Diencephalon (tissue), 1 donor: ENCODE results near the gene GLE1. TPM values are rescaled to one million over a fixed set of nuclear protein-coding genes. Genes with fewer than 3 reads are reported as not detected.

Experiments used
- small RNA-seq: library from RNA; depleted of rRNA; stranded (forward); fragments of <200 nt; gene quantifications from one replicate; pipeline ENCODE3, GENCODE V24; 2014
- total RNA-seq: library from RNA; depleted of rRNA; stranded (reverse); fragments of >200 nt; gene quantifications from one replicate; pipeline ENCODE4 v1.2.3, GENCODE V29; 2014

GLE1 gene, protein sequence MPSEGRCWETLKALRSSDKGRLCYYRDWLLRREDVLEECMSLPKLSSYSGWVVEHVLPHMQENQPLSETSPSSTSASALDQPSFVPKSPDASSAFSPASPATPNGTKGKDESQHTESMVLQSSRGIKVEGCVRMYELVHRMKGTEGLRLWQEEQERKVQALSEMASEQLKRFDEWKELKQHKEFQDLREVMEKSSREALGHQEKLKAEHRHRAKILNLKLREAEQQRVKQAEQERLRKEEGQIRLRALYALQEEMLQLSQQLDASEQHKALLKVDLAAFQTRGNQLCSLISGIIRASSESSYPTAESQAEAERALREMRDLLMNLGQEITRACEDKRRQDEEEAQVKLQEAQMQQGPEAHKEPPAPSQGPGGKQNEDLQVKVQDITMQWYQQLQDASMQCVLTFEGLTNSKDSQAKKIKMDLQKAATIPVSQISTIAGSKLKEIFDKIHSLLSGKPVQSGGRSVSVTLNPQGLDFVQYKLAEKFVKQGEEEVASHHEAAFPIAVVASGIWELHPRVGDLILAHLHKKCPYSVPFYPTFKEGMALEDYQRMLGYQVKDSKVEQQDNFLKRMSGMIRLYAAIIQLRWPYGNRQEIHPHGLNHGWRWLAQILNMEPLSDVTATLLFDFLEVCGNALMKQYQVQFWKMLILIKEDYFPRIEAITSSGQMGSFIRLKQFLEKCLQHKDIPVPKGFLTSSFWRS
- 21.9 TPM for total RNA-seq

GRCh38 chr9:128504485-128505413 lies at the start of gene GLE1:
TSS of gene GLE1 (plus strand) at chr9:128504719. CDS start at chr9:128504806, 87 bp downstream.

DNA sequence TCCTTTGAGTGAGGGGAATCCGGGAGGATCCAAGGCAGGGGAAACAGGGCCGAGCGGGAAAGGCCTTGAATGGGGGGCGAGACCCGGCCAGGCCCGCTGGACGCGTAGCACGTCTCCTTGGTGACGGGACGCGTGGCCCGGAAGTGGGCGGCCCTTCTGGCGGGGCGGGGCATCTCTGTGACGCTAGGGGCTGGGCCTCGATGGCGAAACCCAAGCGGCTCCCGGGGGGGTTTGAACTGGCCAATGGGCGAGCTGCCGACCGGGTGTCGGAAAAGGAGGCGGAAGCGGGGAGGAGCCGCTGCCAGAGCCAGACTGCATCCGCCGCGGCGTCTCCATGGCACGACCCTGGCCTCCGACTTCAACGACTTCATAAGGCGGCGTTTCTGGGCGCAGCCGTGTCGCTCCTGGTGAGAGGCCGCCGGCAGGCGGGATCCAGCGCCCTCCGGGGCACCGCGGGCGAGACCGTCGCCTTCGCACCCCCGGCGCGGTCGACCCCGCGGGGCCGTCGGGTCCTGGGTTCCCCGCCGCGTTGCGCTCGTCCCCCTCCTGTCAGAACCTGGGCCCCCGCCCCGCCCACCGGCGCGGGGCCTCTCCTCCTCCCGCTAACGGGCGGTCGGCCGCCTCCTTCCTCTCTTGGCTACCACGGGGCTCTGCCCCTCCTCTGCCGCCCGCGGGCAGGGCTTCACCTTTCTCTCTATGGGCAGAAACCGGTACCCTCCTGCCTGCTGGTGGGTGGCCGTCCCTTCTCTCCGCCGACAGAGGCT lies 48.5 kb upstream of the GLE1 start, which contains the start of gene ODF2:
TSS of gene ODF2 (plus strand) at position 158 of the 764 bp plus-strand sequence. CDS start at position 244, 86 bp downstream.

GRCh38 chr9:128552153-128552743 lies 47.7 kb downstream of the GLE1 start, which contains the start of gene SPTAN1:
TSS of gene SPTAN1 (plus strand) at chr9:128552587. CDS start at chr9:128566741, 14,154 bp downstream.

Small RNA genes within 50 kb of the gene (small RNA-seq; reads per million reads assigned to genes)
- gene RNU7-171P, result not detected

Other genes with a start within 250 kb of the GLE1 start
- gene GOLGA2, start 228.7 kb upstream of the GLE1 start, total RNA-seq, result 61.8 TPM
- gene SWI5, start 228.4 kb upstream of the GLE1 start, total RNA-seq, result 8.5 TPM
- gene TRUB2, start 182.3 kb upstream of the GLE1 start, total RNA-seq, result 18.0 TPM
- 24.9 TPM for gene COQ4, start 181.9 kb upstream of the GLE1 start, total RNA-seq
- gene SLC27A4, start 164.2 kb upstream of the GLE1 start, total RNA-seq, result 44.3 TPM
- gene URM1, start 133.3 kb upstream of the GLE1 start, total RNA-seq, result 20.1 TPM
- 10.4 TPM for gene CERCAM, start 83.9 kb upstream of the GLE1 start, total RNA-seq
- gene ODF2, start 48.7 kb upstream of the GLE1 start, total RNA-seq, result 25.1 TPM
- gene SPTAN1, start 47.9 kb downstream of the GLE1 start, total RNA-seq, result 867 TPM
- 37.8 TPM for gene DYNC2I2, start 152.1 kb downstream of the GLE1 start, total RNA-seq
- gene SET, start 184.5 kb downstream of the GLE1 start, total RNA-seq, result 418 TPM
- gene PKN3, start 197.8 kb downstream of the GLE1 start, total RNA-seq, result 0.92 TPM
- 4.4 TPM for gene ZDHHC12, start 219.4 kb downstream of the GLE1 start, total RNA-seq